Activated CD8-positive, alpha-beta memory T cell treated with anti-CD3 and anti-CD28 coated beads, Interleukin-2, amount 50 U/mL, for 1 hour (primary cell): ENCODE results near the gene ST7.

Experiments used
- DNase-seq: peaks from one replicate; pipeline ENCODE4 v3.0.0-alpha.2; 2020; ENCODE audit errors: extremely low read depth

Gene ST7

DNA sequence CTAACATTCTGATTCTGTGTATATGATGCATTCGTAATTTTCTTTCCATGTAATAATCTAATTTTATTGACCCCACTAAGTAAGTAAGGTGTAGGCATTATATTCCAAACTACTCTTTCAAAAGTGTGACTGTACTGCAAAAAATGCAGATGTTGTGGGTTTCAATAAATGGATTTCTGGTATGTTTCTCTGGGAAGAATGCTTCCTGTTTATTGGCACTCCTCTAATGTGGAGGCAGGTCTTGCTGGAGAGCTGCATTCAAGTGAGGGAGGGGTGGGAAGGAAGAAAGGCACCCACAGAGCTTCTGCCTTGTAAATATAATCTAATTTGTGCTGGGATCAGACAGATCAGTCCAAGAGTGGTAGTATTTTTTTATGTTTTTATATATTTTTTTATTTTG is 23.9 kb downstream of the ST7 start:
- no peak for DNase-seq

DNA sequence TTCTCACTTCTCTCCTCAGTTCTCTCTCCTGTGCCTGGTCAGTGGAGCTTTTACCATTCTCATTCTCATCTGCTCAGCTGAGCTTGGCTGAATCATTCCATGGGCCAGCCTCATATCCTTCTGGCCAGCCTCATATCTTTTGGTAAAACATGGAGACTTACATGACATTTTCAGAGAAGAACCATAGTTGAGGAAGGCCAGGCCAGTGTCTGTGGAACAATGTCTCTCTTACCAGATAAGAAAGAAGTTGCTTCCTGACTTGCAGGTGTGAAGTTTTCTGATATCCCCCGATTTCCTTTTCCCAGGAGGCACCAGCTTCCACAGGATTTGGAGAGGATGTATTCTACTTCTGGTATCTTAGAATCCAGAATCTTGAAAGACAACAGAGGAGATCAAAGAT is 24.7 kb downstream of the ST7 start:
- no peak for DNase-seq

DNA sequence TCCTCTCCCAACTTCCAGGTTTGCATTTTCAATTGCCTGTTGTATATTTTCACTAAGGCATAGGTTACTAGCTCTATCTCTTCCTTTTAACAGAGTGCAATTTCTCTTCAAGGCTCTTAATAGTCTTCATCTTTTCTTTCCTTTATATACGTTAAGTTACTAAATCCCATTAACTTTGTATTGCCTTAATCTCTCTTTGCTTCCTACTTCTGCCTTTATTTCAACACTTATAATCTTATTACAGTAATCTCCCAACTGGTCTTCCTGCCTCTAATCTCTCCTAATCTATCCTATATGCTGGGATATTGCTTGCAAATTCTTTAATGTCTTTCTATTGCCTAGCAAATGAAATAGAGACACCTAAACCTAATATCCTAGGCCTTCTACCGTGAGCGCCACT is 26.1 kb downstream of the ST7 start:
- DNase-seq: no peak

DNA sequence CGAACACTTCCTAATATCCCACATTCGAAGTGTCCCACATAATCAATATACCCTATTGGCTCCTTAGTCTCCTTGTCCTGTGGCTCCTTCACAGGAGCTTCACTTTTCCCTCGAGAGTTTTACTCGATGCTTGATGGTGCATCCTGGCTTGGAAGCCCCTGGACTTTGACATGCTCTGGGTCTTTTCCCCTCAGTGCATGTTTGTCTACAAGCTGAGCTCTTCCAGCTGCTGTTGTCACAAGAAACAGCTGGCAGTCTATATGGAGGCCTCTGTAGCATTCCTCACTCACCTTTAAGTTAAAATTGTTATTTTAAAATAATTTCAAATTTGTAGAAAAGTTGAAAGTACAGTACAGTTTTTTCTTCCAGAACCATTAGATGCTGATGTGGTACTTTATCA is 27.1 kb downstream of the ST7 start:
- no peak for DNase-seq

DNA sequence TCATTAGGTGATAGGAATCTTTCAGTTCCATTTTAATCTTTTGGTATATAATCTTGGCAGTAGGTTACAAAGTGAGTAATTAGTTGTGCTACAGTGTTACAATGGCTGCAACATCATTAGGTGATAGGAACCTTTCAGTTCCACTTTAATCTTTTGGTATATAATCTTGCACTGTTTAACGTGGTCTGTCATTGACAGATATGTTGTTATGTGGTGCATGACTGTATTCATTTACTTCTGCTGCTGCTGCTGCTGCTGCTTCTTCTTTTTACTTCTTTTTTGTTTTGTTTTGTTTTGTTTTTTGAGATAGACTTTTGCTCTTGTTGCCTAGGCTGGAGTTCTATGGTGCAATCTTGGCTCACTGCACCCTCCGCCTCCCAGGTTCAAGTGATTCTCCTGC is 28.6 kb downstream of the ST7 start:
- no peak for DNase-seq

DNA sequence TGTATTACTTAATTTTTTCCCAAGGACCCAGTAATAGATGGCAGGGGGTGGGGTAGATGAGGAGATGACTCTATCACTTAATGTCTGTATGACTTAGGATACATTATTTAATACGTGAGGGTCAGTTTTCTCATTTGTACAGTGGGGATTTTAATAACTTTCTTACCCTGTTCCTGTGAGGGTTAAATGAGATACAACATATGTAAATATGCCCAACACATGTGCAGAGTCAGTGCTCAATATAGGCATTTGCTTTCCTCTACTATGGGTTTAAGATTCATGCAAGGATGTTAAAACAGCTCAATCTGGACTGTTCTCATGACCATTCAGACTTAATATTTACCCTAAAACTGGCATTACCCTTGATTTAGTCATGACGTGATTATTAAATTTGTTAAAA is 31.2 kb downstream of the ST7 start:
- no peak for DNase-seq

DNA sequence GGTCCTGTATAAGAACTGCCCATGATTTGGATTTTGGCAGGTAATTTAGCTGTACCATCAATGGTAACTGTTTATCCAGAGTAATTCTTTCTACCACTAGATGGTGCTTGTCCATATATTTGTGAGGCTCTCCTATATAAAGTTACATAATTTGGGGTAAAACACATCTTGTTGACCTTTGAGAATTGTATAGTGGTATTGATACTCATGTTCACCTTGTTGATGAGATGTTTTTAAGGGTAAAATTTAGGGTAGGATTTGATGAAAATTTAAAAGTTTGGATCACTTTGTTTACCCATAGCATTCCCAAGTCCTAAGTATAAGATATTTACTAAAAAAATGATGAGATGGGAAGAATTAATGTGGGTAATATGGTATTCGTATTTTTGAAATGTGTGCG is 31.6 kb downstream of the ST7 start:
- no peak for DNase-seq

DNA sequence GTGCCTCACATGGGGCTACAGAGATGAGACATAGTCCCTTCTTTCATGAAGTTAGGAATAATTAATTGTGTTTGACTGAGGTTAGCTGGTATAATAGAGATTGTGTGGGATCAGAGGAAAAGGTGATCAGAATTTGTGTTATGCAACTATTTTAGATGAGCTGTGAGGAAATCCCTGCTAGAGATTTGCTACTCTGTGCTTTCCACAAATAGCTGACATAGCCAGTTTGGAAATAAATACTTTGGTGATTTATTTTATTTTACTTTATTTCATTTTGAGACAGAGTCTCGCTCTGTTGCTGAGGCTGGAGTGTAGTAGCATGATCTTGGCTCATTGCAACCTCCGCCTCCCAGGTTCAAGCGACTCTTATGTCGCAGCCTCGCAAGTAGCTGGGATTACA is 32.3 kb downstream of the ST7 start:
- no peak for DNase-seq

DNA sequence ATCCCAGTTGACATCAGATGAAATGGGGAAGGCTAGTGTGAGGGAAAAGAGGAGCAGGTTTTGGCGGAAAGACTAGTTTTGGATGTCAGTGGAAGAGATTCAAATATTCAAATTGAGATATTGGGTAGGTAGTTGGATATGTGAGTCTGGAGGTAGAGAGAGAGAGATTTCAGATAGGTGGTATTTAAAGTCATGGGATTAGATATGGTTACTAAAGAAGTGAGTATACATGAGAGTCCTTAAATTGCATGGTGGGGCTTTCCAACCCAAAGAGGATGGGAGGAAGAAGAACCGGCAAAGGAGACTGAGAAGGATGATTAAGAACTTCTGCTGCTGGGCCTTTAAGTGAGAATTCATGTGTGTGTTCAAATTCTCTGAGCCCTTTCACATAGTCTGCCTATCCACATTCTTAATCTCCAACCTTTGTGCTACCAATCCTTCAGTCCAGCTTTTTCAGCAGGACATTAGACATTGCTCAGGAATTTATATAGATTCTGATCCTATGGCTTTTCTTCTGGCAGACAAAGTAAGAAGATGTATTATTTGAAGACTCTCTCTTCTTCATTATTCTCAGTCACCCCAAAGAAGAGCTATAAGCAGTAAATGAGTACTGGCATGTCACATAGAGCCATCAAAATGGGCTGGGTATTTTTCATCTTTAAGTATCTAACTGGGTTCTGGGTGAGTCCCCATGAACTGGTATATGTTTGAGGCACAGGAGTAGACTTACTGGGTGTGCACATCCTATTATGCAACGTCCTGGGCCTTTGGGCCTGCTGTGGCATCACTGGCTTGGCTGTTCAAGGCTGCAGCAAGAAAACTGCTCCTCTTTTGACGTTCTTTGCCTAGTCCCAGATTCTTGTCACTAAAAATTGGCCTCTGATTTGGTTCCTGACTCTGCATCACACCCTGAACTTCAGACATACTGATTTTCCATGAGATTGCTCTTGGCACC is 33.6 kb downstream of the ST7 start:
- no peak for DNase-seq

DNA sequence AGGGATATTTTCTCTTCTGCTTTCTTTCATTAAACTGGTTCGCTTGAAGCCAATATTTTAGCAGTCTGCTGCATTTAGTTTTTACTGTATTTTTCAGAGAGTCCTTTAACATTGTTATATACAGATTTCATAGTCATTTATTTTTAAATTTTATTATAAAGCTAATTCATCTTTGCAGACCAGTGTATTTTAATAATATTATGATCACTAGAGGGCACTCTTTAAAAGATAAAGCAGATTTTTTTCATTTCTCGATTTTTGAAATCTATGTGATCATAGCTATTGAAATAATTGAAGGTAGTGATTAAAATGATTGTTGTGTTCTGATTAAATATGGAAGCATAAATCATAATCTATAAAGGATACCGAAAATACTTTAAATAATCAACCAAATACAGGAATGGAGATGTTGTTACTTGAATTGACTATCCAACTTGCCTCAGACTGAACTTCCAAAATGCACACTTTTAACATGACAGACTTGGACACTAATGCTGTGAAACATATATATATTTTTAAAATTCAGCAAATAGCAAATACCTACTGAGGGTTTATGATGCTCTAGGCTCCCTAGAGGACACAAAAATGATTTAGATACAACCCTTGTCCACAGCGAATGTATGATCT is 35.2 kb downstream of the ST7 start:
- no peak for DNase-seq

DNA sequence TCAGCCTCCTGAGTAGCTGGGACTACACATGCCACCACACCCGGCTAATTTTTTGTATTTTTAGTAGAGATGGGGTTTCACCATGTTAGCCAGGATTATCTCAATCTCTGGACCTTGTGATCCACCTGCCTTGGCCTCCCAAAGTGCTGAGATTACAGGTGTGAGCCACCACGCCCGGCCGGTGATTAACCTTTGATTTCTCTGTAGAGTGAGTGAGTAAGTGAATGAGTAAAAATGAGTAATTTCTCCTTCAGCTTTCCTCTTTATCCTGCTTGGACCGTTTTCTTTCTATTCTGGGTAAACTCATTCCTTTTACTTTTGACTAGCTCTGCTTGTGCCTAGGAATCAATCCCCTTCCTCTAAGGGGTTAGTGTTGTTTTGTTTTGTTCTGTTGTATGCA is 36.8 kb downstream of the ST7 start:
- DNase-seq: no peak

DNA sequence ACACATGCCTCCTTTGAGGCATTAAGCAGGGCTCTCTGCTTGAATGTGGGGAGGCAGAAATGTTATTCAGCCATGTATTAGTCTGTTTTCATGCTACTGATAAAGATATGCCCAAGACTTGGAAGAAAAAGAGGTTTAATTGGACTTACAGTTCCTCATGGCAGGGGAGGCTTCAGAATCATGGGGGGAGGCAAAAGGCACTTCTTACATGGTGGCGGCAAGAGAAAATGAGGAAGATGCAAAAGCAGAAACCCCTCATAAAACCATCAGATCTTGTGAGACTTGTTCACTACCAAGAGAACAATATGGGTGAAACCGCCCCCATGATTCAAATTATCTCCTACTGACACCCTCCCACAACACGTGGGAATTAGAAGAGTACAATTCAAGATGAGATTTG is 37.9 kb downstream of the ST7 start:
- no peak for DNase-seq

DNA sequence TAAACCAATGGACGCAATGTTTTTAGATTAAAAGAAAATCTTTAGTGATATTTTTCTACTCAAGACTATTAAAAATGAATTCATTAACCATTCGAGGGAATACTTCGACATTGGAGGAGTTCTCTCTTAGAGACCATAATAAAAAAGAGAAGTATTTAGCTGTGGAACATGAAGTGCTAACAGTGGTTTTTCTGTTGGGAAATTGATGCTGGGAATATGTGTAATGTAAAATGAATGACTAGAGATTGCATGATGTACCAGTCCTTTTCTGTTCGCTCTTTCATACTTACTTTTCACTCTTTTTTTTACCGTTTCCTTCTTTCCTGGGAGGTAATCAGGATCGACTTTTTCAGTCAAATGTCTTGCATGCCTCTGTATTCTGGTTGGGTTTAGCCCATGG is 41.3 kb downstream of the ST7 start:
- no peak for DNase-seq

DNA sequence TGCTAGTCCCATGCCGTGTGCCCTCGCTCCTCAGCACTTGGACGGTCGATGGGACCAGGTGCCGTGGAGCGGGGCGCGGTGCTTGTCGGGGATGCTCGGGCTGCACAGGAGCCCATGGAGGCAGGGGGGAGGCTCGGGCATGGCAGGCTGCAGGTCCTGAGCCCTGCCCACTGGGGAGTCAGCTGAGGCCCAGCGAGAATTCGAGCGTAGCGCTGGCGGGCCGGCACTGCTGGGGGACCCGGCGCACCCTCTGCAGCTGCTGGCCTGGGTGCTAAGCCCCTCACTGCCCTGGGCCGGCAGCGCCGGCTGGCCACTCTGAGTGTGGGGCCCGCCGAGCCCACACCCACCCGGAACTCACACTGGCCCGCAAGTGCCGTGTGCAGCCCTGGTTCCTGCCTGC is 44.7 kb downstream of the ST7 start:
- DNase-seq: no peak

DNA sequence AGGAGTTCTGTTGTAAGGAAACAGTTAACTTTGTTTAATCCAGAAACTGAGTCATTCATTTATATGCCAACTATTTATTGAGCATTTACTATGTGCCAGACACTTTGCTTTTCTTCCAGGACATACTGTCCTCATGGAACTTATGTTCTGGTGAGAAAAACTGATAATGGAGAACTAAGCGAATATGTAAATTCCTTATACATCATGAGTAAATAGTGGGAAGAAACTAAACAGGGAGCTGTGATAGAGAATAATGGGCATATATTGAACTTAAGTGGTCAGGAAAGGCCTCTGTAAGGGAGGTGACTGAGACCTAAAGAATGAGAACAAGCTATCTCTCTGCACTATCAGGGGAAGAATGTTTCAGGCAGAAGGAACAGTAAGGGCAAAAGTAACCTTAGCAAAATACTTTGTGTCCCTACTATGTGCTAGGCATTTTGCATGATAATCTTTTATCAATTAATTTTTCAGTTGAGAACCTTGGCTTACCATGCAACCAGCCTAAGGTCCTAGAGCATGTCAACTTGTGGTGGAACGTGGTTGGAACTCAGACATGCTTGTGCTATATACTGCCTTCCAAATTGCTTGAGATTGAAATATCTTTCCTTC is 45.4 kb downstream of the ST7 start:
- DNase-seq: no peak

DNA sequence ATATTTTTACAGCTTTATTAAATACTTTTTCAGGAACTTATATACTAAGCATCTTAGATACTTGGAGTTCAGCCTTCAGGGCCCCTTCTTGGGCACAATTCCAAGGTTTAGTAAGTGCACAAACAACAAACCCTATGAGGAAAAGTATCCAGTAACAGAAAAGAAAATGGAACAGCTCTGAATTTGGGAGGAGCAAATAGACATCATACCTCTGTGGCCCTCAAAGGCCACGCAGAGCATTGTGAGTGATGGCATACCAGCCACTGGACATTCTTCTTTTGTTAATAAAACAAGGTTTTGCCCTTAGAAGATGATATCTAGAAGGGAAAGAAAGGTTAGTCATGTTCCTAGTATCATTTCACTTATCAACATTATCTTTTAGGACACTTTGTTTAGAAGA is 46.0 kb downstream of the ST7 start:
- DNase-seq: no peak

DNA sequence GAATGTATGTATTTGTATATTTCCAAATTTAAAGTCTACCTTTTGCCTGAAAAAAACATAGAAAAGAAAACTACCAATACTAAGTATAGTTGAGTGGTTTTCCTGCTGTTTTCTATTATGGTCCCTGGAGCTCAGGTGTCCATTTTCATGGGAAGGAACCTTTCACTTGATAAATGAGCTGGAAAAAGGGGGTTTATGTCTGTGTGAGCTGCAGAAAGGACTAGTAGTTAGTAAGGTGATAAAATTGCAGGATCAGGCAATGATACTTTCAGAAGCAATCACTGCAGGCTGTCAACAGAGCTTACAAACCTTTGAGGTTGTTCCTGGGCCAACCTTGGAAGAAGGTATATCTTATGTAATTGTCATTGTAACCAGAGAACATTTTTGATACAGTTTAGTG is 48.0 kb downstream of the ST7 start:
- DNase-seq: no peak

DNA sequence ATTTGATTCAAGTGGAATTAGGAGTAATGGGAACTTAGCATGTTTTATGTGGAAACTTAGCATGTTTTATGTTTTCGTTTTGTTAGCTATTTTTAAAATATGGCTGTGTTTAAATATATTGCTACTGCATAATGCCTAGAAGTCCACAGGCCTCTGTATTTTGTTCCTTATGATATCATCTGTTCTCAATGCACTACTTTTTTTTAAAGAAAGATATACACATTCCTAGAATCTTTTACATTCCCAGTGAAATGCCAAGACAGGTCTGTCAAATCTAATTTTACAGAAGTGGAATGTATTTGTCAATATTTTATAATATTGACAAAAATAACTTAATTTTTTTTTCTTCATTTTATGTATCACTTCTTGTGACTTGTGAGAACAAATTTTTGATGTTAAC is 51.6 kb downstream of the ST7 start:
- no peak for DNase-seq

DNA sequence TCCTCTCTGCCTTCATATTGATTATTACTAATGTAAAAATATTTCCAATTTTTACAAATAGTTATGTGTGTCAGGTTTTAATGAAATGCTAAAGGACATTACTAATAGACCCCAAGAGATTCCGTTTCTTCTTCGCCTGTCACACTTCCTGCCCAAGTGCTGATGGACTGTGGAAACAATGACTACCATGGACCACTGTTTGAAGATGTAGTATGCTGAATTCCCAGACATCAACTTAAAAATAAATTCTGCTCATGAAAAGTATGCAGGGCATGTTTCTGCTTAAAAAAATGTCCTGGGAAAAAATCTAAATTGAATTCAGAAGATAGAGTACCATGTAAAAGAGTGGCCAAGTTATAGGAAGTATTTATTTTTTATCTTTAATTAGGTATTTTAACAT is 52.1 kb downstream of the ST7 start:
- DNase-seq: no peak

DNA sequence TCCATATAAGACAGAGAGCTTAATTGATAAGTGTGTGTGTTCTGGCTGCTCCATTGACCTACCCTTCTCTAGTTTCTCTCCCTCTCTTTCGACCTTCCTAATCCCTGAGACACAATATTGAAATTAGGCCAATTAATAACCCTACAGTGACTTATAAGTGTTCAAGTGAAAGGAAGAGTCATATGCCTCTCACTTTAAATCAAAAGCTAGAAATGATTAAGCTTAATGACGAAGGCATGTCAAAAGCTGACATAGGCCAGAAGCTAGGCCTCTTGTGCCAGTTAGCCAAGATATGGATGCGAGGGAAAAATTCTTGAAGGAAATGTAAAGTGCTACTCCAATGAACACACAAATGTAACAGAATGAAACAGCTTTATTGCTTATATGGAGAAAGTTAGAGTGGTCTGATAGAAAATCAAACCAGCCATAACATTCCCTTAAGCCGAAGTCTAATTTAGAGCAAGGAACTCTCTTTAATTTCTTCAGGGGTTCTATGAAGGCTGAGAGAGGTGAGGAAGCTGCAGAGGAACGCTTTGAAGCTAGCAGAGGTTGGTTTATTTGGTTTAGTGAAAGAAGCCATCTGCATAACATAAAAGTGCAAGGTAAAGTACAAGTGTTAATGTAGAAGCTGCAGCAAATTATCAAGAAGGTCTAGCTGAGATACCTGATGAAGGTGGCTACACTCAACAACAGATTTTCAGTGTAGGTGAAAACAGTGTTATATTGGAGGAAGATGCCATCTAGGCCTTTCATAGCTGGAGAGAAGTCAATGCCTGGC is 53.8 kb downstream of the ST7 start:
- DNase-seq: no peak

DNA sequence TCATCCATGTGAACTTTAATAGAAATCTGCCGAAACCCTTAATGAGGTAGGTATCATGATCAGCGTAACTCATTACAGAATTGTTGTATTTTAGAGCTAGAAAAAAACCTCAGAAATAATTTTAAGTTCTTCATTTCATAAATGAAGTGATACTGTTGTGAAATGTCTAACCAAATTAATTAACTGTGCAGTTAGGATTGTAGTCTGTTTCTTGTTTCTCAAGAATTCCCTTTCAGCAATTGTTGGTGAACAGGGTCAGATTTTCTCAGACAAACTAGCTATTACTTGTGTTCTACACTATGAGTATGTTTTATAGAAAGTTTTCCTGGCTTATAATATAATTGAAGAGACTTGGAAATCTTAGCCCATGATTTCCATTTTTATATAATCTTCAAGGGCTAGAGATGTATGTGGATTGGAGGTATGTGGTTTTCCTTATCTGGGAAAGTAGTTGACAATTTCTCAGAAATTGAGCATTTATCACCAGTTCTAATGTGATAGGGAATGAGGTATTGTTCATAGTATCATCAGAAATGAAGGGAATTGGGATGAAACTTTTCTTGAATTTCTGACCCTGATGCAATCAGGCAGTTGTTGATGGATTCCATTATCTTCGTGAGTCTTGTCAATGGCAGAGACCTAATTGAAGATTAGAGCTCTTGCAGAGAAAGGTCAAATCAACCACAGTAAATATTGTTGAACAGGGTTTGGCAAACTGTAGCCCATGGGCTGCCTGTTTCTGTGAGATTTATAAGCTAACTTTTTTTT is 55.0 kb downstream of the ST7 start:
- DNase-seq: no peak
